Hindlimb muscle (tissue), 1 donor: Measurements from ENCODE around the gene FOXRED2. TPM values are rescaled to one million over a fixed set of nuclear protein-coding genes. Genes with fewer than 3 reads are reported as not detected.
A peak's percentile ranks its signal among the peaks of the same experiment; 100 is the strongest.

Experiments
- DNase-seq: peaks from one replicate; pipeline ENCODE4 v3.0.0-alpha.2; 2013
- polyA plus RNA-seq: library from polyadenylated mRNA; unstranded; fragments of 120-200 nt; gene quantifications from one replicate; pipeline ENCODE4 v1.2.1, GENCODE V29; 2013; ENCODE audit not compliant: insufficient read length

The FOXRED2 gene
- polyA plus RNA-seq, 1 donor: 23.0 TPM

- no peak for DNase-seq
Measured at GRCh38 chr22:36514766-36515165, 7.9 kb upstream of the FOXRED2 start.

DNA sequence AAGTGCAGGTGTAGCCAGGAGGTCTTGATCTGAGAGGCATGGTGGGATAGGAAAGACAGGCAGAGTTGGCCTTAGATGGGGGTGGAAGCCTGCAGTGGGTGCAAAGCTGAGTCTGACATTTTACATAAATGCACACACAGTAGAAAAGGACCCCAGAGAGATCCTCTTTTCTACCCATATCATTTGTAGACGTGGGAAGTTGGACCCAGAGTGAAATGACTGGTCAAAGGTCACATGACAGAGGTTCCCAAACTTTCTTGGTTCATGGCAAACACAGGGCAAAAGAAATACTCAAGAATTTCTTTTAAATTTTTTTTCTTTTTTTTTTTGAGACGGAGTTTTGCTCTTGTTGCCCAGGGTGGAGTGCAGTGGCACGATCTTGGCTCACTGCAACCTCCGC is 6.2 kb upstream of the FOXRED2 start:
- no peak for DNase-seq

DNA sequence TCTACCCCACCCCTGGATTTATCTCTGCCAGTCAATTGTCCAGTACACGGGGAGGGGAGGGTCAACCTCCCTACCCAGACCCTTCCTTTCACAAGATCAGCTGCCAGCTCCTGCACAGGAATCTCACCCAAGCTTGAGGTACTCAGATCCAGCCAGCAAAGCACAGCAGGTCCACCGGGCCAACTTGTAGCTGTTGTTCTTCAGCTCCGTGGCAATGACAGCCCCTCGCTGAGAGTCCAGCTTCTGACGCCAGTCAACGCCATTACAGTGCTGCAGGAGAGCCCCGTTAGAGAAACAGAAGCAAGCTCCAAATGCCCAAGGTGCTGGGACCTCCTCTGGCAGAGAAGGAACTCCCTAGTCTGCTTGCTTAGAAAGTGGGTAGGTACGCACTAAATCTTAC is 5.5 kb upstream of the FOXRED2 start:
- DNase-seq: no peak

DNA sequence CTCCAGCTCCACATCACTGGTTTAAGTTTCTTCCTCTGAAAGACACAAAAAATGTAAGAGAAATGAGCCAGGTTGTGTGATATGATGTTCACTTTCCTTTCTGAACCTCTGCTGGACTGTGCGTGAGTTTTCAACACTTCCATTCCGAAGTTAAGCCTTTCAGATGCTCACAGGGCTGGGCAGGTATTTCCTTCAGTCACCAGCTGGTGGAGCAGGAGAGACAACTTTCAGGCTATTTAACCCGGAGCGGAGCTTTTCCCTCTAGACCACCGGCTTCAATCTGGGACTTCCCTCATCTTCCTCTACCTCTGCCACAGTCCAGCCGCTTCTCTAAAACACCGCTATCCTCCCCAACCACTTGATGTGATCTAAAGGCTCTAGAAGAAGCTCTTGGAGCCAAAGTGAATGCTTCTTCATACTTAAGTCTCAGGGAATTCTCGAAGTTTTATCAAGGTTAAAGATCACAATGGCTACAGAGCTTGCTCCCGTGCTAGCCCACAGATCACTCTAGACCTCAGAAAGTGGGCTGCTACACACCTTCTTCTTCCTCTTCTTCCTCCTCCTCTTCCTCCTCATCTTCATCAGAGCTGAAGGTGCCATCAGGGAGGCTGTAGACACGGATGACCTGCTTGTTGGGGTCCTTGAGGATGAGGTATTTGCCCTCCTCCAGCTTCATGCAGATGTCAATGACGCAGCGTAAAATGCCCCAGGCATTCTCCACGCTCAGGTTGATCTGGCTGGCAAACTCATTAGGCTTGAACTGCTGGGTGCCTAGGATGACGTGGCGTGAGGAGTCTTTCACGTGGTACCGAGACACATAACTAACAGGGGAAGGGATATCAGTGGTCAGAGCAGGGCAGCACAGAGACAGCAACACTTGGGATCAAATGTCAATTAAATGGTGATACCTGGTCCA is 4.4 kb upstream of the FOXRED2 start:
- DNase-seq: no peak

DNA sequence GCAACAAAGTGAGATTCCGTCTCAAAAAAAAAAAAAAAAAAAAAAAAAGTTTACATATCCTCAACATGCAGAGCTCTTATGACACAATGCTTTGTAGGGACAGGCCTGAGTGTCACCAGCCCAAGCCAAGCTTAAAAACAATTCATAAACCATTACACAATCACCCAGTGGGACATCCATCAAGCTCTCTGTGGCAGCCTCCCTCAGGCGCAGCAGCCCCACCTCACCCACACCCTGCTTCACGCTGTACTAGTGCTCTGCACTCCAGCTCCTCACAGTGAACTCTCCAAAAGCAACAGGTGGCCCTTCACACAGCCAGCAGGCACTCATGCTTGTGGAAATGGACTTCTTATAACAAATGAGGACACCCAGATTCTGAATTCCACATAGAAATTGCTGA is 3.5 kb upstream of the FOXRED2 start:
- DNase-seq: no peak

DNA sequence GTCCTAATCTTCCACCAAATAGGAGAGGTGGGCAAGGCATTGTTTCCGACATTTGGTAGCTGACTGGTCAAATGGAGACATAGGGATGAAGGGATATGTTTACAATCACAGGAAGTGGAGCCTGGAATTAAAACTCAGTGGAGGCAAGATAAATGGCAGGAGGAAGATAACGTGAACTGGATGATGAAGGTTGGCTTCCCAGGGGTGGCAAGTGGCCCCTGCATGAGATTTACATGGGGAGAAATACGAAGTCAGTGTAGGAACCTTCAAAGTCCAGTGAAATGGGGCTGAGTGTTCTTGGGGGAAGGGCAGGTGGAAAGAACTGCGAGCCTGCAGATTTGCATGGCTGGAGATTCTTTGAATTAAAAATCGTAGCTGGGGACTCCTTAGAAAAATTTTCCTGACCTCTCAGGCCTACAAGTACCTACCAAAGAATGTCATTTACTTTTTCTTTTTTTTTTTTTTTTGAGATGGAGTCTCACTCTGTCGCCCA is 724 bp upstream of the FOXRED2 start:
- no peak for DNase-seq

GRCh38 chr22:36505998-36506635 is 723 bp downstream of the FOXRED2 start:
- DNase-seq: no peak

DNA sequence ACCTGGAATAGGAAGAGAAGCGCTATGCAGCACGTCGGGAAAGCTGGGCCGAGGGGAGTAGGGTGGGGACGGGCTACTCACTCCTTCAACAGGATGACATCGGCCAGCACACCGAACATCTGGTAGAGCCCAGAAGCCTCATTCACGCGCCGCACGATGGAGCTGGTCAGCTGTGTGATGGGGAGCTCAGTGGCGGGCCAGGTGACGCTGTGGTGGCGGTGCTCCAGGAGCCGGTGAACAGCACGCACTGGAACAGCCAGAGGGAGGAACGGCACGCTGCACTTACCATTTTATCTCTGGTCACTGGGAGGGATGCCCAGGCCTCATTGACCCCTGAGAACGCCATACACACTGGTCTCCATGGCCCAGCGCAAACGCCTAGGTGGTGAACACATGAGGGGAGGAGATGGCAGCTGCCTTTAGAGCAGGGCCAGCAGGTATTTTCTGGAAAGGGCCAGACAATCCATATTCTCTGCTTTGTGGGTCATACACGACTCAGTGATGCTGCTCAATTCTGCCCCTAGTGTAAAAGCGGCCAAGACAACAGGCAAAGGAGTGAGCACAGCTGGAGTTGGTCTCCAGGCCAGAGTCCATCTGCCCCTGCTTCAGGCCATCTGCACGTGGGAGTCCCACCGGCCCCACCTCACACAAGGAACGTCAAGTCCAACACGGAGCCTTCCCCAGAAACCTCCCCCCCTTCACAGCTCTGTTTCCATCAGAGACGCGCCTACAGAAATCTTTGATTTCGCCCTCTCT is 8.8 kb downstream of the FOXRED2 start:
- no peak for DNase-seq

DNA sequence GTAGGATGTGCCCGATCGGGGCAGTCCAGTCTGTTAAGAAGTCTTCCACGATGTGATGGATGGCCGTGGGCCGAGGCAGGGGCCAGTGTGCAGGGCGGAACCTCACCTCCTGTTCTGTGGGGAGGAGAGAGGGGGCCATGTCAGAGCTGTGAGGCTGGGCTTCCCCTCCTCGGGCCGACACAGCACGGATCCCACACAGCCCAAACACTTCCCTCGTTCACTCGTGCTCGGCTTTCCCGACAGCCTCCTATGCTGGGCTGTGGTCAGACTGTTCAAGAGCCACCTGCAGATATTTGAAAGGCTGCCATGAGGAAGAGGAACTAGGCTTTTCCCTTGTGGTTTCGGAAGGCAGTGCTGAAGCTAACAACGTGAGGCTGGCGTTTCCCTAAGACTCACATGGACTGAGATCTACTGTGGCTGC is 13.1 kb downstream of the FOXRED2 start:
- DNase-seq: peak; percentile 47

DNA sequence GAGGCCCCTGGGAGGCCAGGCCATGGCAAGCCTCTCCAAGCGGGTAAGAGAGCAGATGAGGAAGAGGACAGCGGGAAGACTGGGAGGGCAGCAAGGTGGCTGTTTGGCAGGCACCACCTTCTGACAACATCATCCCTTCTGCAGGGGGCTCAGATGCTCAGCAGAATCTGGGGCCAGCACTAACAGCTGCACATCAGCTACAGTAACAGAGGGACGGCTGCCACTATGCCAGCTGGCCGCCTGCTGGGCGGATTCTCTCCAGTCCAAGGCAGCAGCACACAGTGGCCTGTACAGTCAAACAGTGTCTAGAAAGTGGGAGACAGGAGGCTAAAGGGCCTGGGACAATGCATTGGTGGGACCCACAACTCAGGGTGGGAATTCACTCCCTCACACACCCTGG is 14.7 kb downstream of the FOXRED2 start:
- no peak for DNase-seq

DNA sequence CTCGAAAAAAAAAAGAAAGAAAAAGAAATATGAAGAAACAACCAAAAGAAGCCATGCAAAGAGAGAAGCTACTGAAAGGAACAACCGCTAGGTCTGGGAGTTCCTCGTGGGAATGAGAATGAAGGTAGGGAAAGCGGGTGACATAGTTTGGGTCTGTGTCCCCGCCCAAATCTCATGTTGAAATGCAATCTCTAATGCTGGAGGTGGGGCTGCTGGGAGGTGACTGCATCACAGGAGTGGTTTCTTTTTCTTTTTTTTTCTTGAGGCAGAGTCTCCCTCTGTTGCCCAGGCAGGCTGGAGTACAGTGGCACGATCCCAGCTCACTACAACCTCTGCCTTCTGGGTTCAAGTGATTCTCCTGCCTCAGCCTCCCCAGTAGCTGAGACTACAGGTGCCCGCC is 15.7 kb downstream of the FOXRED2 start:
- DNase-seq: no peak

- no peak for DNase-seq
Measured at GRCh38 chr22:36486619-36487384, 20.0 kb downstream of the FOXRED2 start.

DNA sequence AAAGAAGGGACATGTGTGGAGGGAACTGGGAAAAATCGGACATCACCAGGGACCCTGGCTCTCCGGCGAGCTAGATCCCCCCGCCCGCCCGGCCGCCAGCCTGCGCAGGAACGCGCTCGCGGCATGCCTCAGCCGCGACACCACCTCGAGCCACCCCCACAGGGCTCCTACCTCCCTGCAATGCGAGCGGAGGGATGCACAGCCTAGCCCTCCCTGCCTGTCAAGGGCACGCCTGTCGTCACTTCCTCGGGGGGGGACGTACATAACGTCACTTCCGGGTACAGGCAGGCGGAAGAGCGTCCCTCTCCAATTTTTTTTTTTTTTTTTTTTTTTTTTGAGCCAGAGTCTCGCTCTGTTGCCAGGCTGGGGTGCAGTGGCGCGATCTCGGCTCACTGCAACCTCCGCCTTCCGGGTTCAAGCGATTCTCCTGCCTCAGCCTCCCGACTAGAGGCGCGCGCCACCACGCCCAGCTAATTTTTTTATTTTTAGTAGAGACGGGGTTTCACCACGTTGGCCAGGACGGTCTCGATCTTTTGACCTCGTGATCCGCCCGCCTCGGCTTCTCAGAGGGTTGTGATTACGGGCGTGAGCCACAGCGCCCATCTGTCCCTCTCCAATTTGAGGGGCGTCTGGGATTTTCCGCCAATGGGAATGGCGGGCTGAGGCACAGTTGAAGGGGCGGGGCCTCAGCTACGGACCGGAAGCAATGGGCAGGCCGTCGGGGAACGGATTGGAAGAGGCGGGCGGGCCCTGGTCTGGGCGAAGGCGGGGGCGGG is 25.3 kb downstream of the FOXRED2 start, which contains the start of gene TXN2:
TSS of gene TXN2 (minus strand) at position 248 of the 776 bp plus-strand sequence. CDS start 803 bp downstream, outside the sequence.
- peak; percentile 96 for DNase-seq

DNA sequence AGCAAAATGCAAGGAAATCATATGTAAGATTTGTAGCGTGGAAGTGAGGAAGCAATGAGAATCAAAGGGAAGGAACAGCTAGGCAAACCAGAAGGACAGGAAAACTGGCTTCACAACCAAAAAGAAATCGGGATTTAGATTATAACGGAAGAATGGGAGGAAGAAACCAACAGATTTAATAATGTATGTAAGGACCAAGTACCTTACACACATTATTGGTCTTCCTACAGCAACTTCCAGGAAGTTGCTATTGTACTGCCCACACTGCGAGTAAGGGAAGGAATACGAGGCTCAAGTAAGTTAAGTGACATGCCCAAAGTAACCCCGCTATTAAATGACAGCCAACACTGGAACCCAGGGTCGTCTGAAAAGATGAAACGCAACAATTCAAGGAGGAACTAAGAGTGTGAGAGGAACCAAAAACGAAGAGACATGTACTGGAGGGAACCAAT is 25.9 kb downstream of the FOXRED2 start:
- DNase-seq: no peak

GRCh38 chr22:36478966-36479365 is 27.9 kb downstream of the FOXRED2 start:
- no peak for DNase-seq

DNA sequence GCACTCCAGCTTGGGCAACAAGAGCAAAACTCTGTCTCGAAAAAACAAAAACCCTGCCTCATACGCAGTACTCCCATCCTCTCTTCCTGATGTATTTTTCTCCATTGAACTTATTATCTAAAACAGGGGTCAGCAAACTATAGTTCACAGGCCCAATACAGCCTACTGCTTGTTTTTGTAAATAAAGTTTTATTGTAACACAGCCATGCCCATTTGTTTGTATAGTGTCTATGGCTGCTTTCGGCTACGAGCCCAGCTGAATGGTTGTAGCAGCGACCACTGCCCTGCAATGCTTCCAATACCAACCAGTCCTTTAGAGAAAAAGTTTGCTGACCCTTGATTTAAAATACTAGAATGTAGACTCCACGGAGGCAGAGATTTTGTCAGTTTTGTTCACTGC is 31.5 kb downstream of the FOXRED2 start:
- no peak for DNase-seq

- no peak for DNase-seq
Measured at GRCh38 chr22:36472689-36473088, 34.2 kb downstream of the FOXRED2 start.

DNA sequence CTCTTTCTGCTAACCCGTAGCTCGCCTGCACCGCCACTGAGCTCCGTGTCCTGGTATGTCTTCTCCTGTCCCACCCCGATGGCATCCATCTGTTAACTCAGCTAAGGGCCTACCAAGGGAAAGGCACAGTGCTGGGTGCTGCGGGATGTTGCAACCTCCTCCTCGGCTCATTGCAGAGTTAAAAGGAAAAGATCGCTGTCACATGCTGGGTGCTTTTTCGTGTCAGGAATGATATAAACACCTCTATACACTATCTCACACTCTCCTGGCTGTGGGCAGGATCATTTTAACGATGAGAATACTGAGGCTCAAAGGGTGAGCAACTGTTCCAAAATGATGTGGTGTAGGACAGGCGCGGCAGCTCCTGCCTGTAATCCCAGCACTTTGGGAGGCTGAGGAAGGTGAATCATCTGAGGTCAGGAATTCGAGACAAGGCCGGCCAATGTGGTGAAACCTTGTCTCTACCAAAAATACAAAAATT is 35.5 kb downstream of the FOXRED2 start:
- DNase-seq: no peak

- DNase-seq: no peak
Measured at GRCh38 chr22:36470994-36471331, 35.9 kb downstream of the FOXRED2 start.

DNA sequence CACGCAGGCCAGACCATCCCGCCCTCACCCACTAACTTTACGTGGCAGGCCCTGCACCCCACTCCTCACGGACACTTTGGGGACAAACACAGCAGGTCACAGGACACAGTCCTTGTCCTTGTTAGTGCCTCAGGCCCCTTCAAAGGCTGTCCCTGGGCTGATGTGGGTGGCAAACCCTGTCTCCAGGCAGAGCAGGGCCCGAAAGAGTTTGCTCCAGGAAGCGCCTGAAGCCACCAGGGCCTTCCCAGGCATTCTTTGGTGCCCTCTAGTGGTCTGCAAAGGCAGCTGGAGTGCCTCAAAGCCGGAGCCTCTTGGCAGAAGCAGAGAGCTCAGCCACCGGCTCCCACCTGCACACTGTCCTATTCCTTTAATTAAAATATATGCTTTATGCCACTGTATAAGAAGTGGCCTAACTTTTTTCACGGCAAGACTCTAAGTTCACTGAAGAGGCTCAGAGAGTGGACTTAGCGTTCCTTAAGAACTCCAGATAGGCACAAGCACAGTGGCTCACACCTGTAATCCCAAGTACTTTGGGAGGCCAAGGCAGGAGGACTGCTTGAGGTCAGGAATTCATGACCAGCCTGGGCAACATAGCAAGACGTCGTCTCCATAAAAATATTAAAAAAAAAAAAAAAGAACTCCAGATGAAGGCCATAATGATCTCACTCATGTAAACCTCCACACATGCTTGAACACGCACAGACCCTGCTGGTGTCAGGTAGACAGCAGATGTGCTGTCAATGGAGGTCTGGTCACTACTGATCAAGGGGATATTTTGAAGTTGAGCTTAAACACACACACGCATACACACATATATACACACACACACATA is 36.5 kb downstream of the FOXRED2 start:
- DNase-seq: peak; percentile 84
